NCI-H460 (cell line): ENCODE data around the gene RSL1D1. TPM values are rescaled to one million over a fixed set of nuclear protein-coding genes. Genes with fewer than 3 reads are reported as not detected.
"Not testable (repeated sequence)": the region's sequence is repeated elsewhere in the genome, so short reads cannot be mapped to it uniquely, and the experiment has no call there.

Experiments
- DNase-seq: peaks from one replicate; pipeline ENCODE4 v3.0.0-alpha.2; 2016; ENCODE audit warnings: low read depth; ENCODE audit errors: extremely low read depth
- total RNA-seq: library from RNA; depleted of rRNA; stranded (reverse); fragments of >200 nt; shearing (Covaris generic); gene quantifications from 2 replicates; pipeline ENCODE4 v1.2.3, GENCODE V29; 2014

RSL1D1 gene
- total RNA-seq, 1 experiment from 2014 or later: 524 TPM

DNA sequence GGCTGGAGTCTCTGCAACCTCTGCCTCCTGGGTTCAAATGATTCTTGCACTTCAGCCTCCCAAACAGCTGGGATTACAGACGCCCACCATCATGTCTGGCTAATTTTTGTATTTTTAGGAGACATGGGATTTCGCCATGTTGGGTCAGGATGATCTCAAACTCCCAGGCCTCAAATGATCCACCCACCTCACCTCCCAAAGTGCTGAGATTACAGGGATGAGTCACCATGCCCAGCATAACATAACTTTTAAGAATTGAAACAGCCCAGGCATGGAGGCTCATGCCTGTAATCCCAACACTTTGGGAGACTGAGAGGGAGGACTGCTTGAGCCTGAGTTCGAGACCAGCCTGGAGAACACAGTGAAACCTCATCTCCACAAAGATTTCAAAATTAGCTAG is 2.5 kb downstream of the RSL1D1 start:
- DNase-seq: no peak

DNA sequence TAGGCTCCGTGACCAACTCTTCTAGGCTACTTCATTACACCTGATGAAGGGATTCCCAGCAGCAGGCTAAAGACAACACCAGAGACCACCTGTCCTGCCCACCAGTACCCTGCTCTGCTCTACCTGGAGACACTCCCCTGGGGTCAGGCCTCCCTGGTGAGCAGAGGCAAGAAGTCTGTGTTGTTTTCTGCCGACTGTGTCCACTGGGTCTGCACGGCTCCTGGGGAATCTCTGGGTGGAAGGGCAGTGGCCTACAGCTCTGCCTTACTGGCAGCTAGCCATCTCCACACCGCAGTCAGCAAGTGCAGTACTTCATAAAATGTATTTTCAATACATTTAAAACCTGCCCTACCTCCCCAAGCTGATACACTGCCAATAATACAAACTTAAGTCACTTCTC is 6.8 kb downstream of the RSL1D1 start:
- DNase-seq: no peak

DNA sequence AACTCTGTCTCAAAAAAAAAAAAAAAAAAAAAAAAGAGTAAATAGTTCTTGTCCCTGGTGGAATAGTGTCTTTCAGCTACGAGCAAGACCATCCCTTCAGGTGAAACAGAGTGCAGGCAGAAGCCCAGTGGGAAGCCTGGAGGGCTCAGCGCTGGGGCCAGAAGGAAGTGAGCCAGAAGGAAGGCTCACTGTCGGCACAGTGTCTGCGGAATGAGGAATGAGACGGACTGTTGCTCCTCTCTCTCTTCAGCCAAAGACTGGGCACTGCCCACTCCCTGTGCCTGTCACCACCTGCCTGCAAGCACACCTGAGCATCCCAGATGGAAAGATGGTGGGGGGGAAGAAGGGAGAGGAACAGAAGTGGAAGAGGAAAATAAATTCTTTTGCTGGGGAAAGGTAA is 7.5 kb downstream of the RSL1D1 start:
- no peak for DNase-seq

DNA sequence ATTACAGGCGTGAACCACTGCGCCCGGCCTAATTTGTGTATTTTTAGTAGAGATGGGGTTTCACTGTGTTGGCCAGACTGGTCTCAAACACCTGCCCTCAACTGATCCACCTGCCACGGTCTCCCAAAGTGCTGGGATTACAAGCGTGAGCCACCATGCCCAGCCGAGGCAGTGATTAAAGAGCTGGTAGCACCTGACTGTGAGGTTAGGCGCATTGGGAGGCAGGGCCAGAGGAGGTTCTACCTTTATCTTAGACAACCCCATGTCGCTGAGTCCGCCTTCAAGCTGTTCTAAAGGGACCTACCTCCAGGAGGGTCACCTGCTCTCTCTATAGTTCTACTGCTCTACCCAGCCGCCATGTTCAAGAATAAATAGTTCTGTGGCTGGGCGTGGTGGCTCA is 8.1 kb downstream of the RSL1D1 start:
- DNase-seq: no peak

DNA sequence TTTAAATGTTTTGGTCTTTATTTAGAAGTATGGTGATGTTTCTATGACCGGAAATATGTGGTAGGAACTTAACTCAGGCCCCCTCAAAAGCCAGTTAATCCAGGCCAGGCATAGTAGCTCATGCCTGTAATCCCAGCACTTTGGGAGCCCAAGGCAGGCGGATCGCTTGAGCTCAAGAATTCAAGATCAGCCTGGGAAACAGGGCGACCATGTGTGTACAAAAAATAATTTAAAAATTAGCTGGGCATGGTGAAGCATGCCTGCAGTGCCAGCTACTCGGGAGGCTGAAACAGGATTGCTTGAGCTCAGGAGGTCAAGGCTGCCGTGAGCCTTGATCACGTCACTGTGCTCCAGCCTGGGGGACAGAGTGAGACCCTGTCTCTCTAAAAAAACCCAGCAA is 10.3 kb downstream of the RSL1D1 start:
- DNase-seq: no peak

DNA sequence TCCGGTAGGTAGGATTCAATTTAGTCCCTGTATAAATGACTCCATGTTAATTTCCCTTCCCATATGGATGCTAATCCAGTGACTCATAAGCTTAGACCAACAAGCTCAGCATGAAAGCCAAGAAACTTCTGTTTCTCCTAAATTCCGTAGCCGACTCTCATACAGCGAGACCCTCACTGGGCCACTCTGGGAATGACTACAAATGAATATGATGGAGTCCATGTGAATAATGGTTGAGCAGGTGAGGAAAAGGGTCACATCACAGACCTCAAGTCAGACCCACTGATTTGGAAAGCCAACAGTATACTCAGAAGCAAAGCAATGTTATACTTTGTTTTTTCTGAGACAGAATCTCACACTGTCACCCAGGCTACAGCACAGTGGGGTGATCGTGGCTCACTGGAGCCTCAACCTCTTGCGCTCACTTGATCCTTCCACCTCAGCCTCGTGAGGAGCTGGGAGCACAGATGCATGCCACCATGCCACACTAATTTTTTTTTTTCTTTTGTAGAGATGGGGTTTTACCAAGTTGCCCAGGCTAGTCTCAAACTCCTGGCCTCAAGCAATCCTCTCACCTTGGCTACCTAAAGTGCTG is 14.6 kb downstream of the RSL1D1 start:
- DNase-seq: peak; percentile 44

DNA sequence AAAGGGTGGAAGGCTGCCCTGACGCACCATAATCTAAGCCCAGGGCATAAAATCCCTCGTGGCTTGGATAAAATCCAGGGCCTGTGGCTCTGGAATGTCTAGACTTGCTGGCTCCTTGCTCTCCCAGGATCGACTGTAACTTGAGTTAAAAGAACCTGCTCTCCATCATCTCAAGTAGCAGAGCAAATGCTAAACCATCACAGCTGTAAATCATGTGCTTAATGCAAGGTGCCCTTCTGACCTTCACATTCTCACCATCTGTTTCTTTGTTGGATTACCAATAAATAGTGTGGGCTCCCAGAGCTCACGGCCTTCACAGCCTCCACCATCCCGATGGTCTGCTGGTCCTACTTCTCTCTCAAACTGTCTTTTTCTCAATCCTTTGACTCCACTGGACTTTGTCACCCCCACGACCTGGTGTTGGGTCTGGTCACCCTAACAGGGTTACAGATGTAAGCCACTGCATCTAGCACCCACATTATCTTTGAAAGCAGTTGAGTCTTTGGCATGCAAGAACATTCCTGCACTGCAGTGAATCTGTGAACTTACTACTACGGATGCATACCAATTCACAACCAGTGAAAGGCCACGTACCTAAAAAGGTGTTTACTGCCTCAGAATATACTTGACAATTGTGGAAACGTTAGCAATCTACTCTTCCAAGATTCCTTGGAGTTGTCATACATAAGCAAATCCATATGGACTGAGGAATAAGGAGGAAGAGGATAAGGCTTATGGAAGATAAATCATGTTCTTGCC is 15.3 kb downstream of the RSL1D1 start:
- DNase-seq: no peak

DNA sequence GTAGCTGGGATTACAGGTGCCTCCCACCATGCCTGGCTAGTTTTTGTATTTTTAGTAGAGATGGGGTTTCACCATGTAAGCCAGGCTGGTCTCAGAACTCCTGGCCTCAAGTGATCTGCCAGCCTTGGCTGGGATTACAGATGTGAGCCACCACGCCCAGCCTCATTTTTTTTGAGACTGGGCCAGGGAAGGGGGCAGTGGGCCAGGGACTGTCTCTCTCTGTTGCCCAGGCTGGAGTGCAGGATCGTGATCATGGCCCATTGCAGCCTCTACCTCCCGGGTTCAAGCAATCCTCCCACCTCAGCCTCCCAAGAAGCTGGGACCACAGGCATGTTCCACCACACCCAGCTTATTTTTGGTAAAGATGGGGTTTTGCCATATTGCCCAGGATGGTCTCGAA is 16.0 kb downstream of the RSL1D1 start:
- no peak for DNase-seq

DNA sequence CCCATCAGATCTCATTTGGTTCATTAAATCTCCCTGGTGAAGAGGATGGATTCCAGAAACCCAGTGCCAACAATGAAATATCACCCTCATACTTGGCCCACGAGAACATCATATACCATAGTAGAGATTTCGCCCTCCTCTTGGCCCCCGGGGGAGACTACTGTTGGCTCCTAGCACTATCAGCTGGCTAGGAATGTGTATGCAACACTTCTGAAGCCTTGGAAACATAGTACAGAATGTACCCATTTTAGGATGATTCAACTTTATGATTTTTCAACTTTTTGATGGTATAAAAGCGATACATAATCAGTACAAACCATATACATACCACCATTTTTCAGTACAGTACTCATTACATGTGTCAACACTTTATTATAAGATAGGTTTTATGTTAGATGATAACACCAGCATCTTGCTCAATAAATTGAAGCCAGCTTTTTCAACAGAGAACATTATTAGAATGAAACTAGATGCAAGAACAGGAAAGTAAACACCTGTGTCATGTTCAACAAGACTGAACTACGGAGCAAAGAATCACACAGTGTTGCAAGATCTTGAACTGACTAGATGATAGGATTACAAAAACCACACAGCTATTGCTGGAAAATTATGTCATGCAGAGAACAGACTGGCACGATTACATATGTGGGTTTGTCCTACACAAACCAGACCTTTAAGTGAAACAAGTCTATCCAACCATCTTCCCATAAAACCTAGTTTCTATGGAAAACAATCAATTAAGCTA is 17.2 kb downstream of the RSL1D1 start:
- DNase-seq: peak; percentile 60

DNA sequence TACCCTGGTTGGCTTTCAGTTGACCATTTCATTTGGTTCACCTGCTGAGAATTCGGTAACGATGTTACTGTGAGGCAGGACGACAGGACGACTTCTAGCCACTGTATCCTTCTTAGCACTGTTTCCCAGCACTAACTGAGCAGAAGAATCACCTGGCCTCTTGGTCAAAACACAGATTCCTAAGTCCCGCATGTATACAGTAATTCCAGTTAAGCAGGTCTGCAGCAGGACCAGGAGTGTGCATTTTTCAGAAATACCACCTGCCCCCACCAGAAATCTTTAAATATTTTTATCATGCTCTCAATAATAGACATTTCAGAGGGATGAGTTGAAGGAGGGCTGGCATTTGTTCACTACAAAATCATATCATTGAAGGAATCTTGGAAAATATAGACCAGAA is 22.6 kb downstream of the RSL1D1 start:
- no peak for DNase-seq

DNA sequence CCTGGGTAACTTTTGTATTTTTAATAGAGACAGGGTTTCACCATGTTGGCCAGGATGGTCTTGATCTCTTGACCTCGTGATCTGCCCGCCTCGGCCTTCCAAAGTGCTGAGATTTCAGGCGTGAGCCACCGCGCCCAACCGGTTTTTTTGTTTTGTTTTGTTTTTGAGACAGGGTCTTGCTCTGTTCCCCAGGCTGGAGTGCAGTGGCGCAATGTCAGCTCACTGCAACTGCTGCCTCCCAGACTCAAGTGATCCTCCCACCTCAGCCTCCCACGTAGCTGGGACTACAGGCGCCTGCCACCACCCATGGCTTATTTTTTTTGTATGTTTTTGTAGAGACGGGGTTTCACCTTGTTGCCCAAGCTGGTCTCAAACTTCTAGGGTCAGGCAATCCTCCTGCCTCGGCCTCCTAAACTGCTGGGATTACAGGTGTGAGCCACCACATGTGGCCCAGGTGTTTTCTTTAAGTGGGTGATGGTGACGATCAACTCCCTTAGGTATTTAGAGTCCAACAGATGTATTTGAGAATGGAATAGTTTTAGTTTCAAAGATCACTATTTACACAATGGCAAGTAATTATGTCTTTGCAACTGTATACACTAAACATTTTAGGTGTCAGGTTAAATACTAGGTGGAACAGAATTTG is 25.7 kb downstream of the RSL1D1 start:
- not testable (repeated sequence) for DNase-seq

DNA sequence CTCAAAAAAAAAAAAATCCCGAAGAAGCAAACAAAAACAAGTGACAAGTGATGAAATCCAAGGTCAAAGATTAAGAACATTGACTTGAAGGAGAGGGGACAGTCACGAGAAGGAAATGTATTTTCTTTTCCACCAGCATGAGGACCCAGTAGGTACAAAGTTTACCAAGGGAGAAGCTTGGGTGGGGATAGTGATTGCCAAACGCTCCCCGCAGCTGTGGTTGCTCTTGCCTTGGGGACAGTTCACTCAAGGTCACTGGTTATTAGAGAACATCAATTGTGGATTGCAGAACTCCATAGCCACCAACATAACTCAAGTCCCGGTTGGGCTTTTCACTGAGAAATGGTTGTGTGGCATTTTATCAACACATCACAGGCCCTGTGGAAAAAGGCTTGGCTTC is 27.0 kb downstream of the RSL1D1 start:
- no peak for DNase-seq

DNA sequence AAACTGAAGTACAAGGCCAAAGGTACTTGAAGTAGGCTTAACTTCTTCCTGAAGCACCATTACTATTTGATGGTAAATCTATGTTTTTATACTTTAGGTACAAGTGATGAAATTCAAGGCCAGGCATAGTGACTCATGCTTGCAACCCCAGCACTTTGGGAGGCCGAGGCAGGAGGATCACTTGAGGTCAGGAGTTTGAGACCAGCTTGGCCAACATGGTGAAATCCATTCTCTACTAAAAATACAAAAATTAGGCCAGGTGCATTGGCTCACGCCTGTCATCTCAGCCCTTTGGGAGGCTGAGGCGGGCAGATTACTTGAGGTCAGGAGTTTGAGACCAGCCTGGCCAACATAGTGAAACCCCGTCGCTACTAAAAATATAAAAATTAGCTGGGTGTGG is 27.7 kb downstream of the RSL1D1 start:
- DNase-seq: not testable (repeated sequence)

DNA sequence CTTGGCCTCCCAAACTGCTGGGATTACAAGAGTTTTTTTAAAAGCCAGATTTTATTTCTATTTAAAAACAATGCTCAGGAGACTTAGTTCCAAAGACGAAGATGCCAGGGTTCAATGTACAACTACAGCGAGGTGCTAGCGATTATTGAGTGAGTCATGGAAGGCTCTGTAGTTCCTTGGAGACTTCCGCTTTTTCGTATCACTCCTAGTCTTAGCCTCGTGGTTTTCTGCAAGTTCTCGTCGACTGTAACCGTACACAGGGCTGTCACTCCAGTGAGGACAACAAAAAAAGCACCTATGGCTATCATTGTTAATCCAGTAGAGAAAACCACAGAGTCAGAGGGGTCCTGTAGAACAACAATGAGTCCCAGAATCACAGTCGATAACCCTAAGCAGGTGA is 31.5 kb downstream of the RSL1D1 start:
- no peak for DNase-seq

DNA sequence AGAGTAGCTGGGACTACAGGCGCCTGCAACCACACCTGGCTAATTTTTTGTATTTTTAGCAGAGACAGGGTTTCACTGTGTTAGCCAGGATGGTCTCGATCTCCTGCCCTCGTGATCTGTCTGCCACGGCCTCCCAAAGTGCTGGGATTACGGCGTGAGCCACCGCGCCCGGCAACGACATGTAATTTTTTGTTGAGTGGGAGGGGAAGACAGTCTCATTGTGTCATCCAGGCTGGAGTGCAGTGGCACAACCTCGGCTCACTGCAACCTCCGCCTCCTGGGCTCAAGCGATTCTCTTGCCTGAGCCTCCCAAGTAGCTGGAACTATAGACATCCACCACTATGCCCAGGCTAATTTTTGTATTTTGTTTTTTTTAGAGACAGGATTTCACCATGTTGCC is 32.4 kb downstream of the RSL1D1 start:
- DNase-seq: not testable (repeated sequence)

DNA sequence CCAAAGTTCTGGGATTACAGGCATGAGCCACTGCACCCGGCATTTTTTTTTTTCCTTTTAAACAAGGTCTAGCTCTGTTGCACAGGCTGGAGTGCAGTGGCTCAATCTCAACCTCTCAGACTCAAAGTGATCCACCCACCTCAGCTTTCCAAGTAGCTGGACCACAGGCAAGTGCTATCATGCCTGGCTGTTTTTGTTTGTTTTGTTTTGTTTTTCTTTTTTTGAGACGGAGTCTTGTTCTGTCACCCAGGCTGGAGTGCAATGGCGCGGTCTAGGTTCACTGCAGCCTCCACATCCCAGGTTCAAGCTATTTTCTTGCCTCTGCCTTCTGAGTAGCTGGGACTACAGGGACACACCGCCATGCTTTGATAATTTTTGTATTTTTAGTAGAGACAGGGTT is 35.2 kb downstream of the RSL1D1 start:
- DNase-seq: no peak

DNA sequence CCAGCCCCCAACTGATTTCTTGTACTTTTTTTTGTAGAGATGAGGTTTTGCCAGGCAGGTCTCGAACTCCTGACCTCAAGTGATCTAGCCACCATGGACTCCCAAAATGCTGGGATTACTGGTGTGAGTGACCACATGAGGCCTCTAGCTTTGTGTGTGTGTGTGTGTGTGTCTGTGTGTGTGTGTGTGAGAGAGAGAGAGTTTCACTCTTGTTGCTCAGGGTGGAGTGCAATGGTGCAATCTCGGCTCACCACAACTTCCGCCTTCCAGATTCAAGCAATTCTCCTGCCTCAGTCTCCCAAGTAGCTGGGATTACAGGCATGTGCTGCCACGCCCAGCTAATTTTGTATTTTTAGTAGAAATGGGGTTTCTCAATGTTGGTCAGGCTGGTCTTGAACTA is 36.5 kb downstream of the RSL1D1 start:
- not testable (repeated sequence) for DNase-seq

DNA sequence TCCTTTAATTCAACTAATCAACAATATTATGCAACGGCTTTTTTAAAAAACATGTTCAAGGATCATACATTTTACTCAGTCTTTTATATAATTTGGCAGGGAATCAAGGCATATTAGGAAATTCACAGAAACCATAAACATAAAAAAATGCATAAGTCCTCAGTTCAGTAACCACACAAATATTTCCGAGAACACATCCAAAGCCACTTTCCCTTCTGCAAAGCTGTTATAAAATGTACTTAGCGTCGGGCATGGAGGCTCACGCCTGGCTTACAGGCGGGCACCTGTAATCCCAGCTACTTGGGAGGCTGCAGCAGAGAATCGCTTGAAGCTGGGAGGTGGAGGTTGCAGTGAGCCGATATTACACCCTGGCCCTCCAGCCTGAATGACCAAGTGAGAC is 44.6 kb downstream of the RSL1D1 start:
- no peak for DNase-seq

DNA sequence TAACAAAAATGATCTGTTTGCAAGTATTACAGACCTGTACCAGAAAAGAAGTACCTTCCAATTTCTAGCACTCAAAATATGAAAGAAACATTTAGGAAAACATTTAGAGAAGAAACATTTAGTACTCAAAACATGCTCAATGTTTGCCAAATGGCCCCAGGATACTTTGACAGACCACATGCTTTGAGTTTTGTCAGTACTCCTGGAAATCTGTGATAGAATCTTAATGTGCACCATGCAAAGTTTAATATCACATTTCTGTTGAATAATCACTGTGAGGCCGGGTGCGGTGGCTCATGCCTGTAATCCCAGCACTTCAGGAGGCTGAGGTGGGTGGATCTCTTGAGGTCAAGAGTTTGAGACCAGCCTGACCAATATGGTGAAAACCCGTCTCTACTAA is 45.8 kb downstream of the RSL1D1 start:
- no peak for DNase-seq

DNA sequence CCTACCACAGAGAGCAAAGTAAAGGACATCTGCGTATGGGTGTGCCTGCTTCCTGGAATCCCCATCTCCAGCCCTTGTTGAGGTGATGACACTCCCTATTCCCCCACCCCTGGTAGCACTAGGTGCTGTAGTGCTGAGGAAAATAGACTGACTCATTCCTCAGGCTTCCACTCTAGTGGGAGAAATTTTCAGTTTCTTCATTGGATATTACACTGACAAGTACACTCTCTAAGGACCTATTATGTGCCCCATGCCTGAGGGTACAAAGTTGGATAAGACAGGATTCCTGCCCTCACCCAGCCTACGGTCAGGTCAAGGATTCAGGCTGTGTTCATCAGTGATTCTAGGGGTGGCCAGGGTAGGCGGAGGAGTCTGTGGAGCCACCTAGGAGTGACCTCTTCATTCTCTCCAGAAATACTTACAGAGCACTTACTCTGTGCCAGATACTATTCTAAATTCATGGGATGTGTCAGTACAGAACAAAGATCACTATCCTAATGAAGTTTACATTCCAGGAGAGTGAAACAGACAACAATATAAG is 49.8 kb downstream of the RSL1D1 start:
- no peak for DNase-seq

DNA sequence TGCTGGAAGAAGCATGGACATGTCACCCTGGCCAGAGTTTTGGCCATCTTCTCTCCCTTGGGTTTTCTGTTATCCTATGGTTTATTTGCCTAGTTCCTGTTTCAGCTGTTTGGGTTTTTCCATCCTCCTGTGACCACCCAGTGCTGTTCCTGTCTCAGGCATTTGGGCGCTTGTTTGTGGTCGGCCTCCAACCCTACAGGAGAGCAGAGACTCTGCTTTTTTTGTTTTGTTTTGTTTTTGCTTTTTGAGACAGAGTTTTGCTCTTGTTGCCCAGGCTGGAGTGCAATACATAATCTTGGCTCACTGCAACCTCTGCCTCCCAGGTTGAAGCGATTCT is 51.0 kb downstream of the RSL1D1 start:
- no peak for DNase-seq
